ENCODE data around the gene KANSL2.
"Not testable (repeated sequence)": the region's sequence is repeated elsewhere in the genome, so short reads cannot be mapped to it uniquely, and the experiment has no call there.

The KANSL2 gene

GRCh38 chr12:48682927-48683326 lies 889 bp upstream of the KANSL2 start:
- DNase-seq: no peak

DNA sequence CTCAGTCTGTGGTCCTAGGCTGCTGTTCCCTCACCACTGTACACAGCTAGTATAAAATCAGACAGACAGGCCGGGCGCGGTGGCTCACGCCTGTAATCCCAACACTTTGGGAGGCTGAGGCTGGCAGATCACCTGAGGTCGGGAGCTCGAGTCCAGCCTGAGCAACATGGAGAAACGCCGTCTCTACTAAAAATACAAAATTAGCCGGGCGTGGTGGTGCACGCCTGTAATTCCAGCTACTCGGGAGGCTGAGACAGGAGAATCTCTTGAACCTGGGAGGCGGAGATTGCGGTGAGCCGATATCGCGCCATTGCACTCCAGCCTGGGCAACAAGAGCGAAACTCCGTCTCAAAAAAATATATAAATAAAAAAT lies 481 bp upstream of the KANSL2 start:
- not testable (repeated sequence) for DNase-seq

DNA sequence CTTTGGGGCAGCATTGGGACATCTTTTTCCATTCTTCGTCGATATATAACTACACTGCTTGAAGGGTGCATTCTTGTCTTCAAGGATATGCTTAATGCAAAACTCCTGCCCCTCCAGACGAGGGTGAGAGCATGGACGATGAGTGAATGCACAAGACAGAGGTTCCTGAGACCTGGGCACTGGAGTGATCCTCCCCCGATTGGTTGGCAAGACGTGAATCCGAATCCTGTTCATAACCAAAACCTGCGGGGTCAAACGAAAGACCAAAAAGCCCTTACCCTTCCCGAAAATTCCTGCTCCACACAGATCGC lies 684 bp downstream of the KANSL2 start:
- DNase-seq: no peak

- no peak for DNase-seq
These were observed 1.2 kb downstream of the KANSL2 start for GRCh38 chr12:48680861-48681260.

DNA sequence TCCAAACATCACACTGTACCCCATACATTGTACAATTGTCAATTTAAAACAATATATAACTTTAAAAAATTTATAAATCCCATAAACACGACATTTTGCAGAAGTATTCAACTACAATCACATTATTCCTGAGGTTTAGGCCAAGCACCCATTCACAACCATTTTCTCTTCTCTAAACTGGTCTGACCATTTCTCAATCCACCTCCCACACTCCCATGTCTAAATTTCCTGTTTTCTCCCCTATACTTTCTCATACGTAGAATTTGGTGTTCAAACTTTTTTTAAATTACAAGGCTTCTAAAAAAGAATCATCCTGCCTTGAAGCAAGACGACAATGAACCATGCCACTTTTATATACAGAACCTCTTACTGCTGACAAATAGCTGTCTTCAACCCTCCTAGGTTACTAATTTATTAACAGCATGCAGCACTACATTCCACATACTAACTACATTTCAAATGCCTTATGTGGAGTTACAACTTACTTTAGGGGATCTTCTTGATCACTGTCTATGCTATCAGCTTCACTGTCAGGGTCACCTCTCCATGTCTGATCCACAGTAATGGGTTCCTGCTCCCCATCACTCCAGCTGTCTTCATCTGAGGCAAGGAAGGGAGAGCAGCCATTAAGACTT lies 3.4 kb downstream of the KANSL2 start:
- no peak for DNase-seq

DNA sequence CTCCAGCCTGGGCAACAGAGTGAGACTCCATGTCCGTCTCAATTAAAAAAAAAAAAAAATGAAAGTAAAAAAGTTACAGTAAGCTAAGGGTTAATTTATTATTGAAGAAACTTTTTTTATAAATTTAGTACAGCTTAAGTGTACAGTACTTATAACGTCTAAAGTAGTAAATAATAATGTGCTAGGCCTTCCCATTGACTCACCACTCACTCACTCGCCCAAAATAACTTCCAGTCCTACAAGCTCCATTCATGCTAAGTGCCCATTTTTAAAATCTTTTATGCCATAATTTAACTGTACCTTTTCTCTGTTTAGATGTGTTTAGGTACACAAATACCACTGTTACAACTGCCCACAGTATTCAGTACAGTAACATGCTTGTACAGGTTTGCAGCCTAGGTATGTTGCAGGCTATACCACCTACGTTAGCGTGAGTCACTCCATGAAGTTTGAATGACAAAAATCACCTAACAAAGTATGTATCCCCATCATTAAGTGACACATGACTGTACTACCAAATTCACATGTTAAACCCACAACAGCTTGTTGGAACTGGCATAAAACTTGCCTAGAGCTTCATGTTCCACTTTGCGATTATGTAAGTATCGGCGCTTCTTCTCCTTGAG lies 10.7 kb downstream of the KANSL2 start:
- DNase-seq: no peak

GRCh38 chr12:48668996-48669395 lies 13.0 kb downstream of the KANSL2 start:
- no peak for DNase-seq

GRCh38 chr12:48659863-48660262 lies 22.2 kb downstream of the KANSL2 start:
- no peak for DNase-seq

GRCh38 chr12:48651681-48652080 lies 30.4 kb downstream of the KANSL2 start:
- DNase-seq: no peak

GRCh38 chr12:48645354-48645753 lies 36.7 kb downstream of the KANSL2 start:
- DNase-seq: not testable (repeated sequence)

GRCh38 chr12:48643011-48643410 lies 39.0 kb downstream of the KANSL2 start:
- no peak for DNase-seq

GRCh38 chr12:48641752-48642555 lies 40.1 kb downstream of the KANSL2 start:
- not testable (repeated sequence) for DNase-seq

DNA sequence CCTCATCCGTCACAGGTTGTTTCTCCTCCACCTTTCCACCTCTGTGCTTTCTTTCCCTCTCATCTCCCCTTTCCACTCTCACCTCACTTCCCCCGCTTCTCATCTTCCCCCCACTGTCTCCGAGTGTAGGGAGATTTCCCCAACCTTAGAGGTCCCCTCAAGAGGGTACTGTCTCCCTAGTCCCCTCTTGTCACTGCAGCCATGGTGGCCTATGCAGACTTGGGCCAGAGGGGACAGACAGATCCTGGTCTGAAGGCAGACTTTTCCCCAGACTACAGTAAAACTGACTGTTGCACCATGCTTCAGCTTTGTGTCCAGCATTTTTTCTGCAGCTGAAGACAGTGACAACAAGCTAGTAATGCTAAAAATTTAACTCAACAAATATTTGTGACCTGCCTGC lies 41.2 kb downstream of the KANSL2 start:
- DNase-seq: no peak

- no peak for DNase-seq
These were observed 41.6 kb downstream of the KANSL2 start for GRCh38 chr12:48640428-48640827.

DNA sequence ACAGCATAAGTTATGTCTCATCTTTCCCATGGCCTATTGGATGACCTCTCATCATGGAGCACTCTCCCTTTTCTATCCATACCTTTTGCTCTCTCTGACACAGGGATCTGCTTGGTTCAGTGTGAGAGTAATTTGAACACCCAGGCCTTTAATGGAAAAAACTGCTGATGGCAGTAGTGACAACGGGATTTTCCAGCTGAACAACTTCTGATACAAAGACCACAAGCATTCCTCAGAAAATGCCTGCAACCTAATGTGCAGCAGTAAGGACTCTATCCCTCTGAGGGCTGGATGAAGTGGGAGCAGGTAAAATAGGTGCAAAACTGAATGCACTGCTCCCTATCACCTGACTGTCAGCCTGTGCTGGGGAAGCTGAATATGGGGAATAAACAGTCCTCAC lies 51.0 kb downstream of the KANSL2 start:
- no peak for DNase-seq

DNA sequence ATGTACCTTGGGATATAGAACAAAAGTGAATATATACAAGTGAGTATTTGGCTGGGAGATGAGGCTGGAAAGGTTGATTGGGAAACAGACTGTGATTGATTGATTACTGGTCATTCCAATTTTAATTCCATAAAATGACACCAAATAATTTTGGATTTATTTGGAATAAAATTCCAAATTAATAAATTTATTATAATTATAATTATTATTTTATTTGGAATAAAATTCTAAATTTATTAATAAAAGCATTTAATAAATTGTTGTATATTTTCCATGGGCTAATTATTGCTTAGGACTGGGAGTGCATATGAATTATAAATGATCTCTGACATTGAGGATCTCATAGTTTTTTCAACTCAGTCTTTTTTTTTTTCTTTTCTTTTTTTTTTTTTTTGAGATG lies 51.7 kb downstream of the KANSL2 start:
- no peak for DNase-seq

GRCh38 chr12:48629541-48629940 lies 52.5 kb downstream of the KANSL2 start:
- no peak for DNase-seq

- no peak for DNase-seq
These were observed 54.5 kb downstream of the KANSL2 start for GRCh38 chr12:48627556-48627955.

- DNase-seq: not testable (repeated sequence)
These were observed 59.0 kb downstream of the KANSL2 start for GRCh38 chr12:48622997-48623396.

DNA sequence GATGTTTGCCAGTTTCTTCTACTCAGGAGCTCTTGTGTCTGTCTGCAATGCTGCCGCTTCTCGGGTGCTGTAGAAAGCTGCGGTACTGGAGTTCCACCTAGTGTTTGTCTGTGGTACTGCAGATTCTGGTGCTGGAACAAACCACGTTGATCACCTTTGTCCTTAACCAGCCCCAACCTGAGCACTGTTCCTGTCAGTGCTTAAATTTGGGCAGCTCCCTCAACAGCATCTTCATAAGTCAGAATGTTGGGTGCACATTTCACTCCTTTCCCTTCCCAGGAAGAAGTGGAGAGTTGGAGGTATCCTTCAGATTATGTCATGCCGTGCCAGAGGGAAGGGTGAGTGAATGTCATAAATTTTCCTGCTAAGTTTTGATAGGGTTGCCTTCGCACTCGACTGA lies 63.5 kb downstream of the KANSL2 start:
- peak; percentile 56 for DNase-seq

DNA sequence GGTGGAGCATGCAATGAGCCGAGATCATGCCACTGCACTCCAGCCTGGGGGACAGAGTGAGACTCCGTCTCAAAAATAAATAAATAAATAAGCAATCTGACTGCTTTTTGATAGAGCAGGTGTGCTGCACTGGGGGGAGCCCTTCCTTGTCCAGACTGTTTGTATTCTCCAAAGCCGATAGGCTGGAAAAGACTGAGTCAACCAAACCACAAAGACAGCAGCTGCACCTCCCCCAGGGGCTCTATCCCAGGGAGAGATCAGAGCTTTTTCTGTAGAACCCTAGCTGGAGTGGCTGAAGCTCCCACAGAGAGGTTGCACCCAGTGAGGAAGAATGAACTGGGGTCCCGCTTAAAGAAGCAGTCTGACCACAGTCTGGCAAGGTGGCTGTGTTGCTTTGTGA lies 66.4 kb downstream of the KANSL2 start:
- DNase-seq: no peak

GRCh38 chr12:48613321-48613720 lies 68.7 kb downstream of the KANSL2 start:
- DNase-seq: no peak
